Testis (tissue), 2 donors: ENCODE results near the gene TDRD9.

ENCODE experiments used
- CTCF ChIP-seq, 3 experiments: fragments of 450-650 bp in 2 of 3; fragments of 200-600 bp in 1 of 3; sonication (generic) in 1 of 3; IDR thresholded peaks; one replicate each; pipeline ENCODE4 v1.5.1; 2016 to 2019; ENCODE audit warnings: antibody characterized with exemption in 3 of 3, mild to moderate bottlenecking in 2 of 3, moderate library complexity in 1 of 3
- POLR2A ChIP-seq: fragments of 450-650 bp; IDR thresholded peaks from one replicate; pipeline ENCODE4 v1.6.1; 2017; ENCODE audit warnings: antibody characterized with exemption, mild to moderate bottlenecking, moderate library complexity

DNA sequence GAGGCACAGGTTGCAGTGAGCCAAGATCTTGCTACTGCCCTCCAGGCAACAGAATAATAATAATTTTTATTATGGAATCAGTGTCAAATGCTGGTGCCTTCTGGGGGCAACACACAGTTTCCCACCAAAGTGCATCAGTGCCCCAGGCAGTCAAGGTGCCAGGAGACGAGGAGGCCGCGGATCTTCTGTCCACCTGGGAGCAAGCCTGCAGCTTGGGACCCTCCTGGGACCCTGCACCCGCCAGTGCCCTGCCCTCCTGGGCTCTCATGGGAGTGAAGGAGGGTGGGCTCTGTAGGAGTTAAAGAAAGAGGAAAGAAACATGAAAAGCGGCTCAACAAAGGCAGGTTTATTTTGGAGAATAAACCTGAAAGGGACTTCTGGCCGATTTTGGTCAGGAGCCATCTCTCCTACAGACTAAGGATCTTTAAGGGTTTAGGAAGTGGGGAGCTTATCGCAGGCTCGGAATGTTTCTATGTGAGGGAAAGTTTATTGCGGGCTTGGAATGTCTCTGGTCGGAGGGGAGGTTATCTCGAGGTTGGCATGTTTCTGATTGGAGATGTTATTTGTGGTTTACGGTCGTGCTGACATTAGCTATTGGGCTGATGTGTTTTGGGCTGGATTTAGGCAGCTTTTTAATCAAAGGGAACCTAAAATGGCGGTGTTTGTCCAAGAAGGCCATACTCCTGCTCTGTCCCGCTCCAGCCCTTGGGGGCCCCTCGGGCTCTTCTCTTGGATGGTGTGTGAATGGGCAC, 156.2 kb downstream of the TDRD9 start:
- TF ChIP-seq POLR2A, result no peak
- no peak for TF ChIP-seq CTCF (IDR thresholded peaks at IDR 0.05)
